GM10248 (cell line): Measurements from ENCODE around the gene FAM107B.

Experiments used
- CTCF ChIA-PET: fragments of 300-600 bp; sonication (Branson Sonifier 250); formaldehyde crosslinking; extraction: SDS; loops from one replicate; lab custom pipeline; 2021; ENCODE audit warnings: antibody characterized with exemption; lab: Yijun Ruan, JAX
- POLR2A ChIA-PET: fragments of 350-650 bp; sonication (Branson Sonifier 250); formaldehyde crosslinking; extraction: SDS; loops from one replicate; lab custom pipeline; 2020; ENCODE audit warnings: antibody characterized with exemption; lab: Yijun Ruan, JAX
- DNase-seq: peaks from one replicate; pipeline ENCODE4 v3.0.0; 2012; ENCODE audit errors: extremely low spot score
- CTCF ChIP-seq: IDR thresholded peaks from 2 replicates; pipeline ENCODE4 v1.5.1; 2012; ENCODE audit warnings: mild to moderate bottlenecking, low read depth; ENCODE audit errors: extremely low read depth, missing control alignments, control extremely low read depth

FAM107B gene

GRCh38 chr10:14757986-14758385 lies 16.7 kb downstream of the FAM107B start:
- ChIA-PET POLR2A (no interaction called here), CTCF (interaction anchor here (1.5 kb wide), 1 partner anchor 65 kb away, joined by 3 read pairs; no protein-coding TSS in a partner anchor)
- no peak for DNase-seq
- no peak for TF ChIP-seq CTCF

GRCh38 chr10:14757394-14757793 lies 17.3 kb downstream of the FAM107B start:
- POLR2A ChIA-PET, result no interaction called here
- TF ChIP-seq CTCF, result no peak

GRCh38 chr10:14753441-14753840 lies 21.3 kb downstream of the FAM107B start:
- TF ChIP-seq CTCF, result no peak
- POLR2A ChIA-PET, result no interaction called here
- no peak for DNase-seq
- CTCF ChIA-PET, result interaction anchor here (0.9 to 1.9 kb wide), 4 partner anchors 11 to 100 kb away, joined by 3 to 6 read pairs (median 5); no protein-coding TSS in a partner anchor

More at GRCh38 chr10:14757394-14757793, 17.3 kb downstream of the FAM107B start:
- DNase-seq, result no peak
- CTCF ChIA-PET, result interaction anchor here (1.8 kb wide), 1 partner anchor 9 kb away, joined by 4 read pairs; no protein-coding TSS in a partner anchor

GRCh38 chr10:14751921-14752320 lies 22.8 kb downstream of the FAM107B start:
- ChIA-PET POLR2A (no interaction called here), CTCF (interaction anchor here (1.4 to 1.8 kb wide), 2 partner anchors 9 to 12 kb away, joined by 5 read pairs; no protein-coding TSS in a partner anchor)
- no peak for TF ChIP-seq CTCF
- DNase-seq, result no peak

GRCh38 chr10:14751014-14751896 lies 23.4 kb downstream of the FAM107B start:
- TF ChIP-seq CTCF, result no peak
- POLR2A ChIA-PET, result no interaction called here
- CTCF ChIA-PET, result interaction anchor here (0.7 to 1.8 kb wide), 5 partner anchors 9 to 52 kb away, joined by 3 to 5 read pairs (median 4); no protein-coding TSS in a partner anchor
- no peak for DNase-seq

GRCh38 chr10:14749070-14749809 lies 25.5 kb downstream of the FAM107B start:
- DNase-seq, result no peak
- TF ChIP-seq CTCF, result no peak
- POLR2A ChIA-PET, result interaction anchor here (0.6 kb wide), 1 partner anchor 117 kb away, joined by 3 read pairs; no protein-coding TSS in a partner anchor
- CTCF ChIA-PET, result no interaction called here
